GM18907 (cell line): ENCODE measurements around the gene DHCR24.

Experiments
- ATAC-seq: cut with Tn5 transposase; IDR thresholded peaks from one replicate; pipeline ENCODE4 v1.9.1; 2021; ENCODE audit warnings: mild to moderate bottlenecking, moderate library complexity; ENCODE audit not compliant: unreplicated experiment

Gene DHCR24

DNA sequence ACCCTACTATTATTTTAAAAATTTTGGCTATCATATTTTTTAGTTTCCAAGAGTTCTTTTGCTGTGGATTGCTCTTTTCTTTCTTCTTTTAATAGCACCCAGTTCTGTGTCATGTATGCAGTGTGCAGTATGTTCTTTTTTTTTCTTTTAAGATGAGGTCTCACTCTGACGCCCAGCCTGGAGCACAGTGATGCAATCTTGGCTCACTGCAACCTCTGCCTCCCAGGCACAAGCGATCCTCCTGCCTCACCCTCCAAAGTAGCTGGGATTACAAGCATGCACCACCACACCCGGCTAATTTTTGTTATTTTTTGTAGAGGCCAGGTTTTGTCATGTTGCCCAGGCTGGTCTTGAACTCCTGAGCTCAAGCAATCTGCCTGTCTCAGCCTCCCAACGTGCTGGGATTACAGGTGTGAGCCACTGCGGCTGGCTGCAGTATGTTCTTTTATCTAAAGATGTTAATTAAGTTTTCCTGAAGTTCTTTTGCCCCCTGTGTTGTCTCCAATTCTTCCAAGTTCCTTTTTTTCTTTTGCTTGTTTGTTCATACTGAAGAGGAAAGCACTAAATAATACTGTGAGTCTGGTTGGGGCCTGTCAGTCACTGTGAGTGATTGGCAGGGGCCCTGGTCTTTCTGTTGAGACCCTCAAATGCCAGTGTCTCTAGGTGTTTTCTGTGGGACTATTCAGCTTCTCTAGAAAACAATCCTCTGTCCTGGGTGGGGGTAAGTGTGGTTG is 68.4 kb downstream of the DHCR24 start:
- ATAC-seq: no peak

DNA sequence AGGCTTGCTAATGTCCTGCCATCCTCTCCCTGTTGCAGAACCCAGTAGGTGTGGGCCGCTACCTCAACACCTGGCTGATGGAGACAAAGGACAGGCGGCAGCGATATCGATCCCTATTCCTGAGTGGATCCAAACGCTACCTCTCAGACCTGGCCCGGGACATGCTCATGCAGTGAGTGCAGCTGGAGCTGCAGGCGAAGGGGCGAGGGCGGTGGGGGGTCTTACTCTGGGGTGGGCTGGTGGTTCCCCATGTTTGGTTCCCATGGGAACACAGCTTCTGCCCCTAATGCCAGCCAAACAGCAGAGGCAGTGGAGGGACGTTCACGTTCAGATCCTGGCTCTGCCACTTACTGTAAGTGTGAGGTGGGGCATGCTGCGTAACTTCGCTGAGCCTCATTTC is 70.0 kb downstream of the DHCR24 start:
- ATAC-seq: no peak

DNA sequence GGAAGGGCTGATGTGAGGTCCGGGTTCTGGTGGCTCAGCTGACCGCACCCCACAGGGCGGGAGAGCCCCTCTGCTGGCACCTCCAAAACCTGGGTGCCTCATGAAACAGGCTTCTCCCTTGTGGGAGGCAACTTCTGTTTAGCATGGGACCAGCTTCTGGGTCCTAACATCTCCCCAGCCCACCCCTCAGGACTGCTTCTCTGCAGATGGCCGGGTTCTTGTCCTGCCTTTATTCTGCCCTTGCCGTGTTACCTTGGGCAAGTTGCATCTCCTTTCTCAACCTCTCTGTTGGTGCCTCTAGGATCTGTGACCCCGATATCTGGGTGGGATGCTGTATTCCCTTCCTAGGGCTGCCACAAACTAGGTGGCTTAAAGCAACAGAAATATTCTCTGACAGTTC is 70.9 kb downstream of the DHCR24 start:
- ATAC-seq: no peak

DNA sequence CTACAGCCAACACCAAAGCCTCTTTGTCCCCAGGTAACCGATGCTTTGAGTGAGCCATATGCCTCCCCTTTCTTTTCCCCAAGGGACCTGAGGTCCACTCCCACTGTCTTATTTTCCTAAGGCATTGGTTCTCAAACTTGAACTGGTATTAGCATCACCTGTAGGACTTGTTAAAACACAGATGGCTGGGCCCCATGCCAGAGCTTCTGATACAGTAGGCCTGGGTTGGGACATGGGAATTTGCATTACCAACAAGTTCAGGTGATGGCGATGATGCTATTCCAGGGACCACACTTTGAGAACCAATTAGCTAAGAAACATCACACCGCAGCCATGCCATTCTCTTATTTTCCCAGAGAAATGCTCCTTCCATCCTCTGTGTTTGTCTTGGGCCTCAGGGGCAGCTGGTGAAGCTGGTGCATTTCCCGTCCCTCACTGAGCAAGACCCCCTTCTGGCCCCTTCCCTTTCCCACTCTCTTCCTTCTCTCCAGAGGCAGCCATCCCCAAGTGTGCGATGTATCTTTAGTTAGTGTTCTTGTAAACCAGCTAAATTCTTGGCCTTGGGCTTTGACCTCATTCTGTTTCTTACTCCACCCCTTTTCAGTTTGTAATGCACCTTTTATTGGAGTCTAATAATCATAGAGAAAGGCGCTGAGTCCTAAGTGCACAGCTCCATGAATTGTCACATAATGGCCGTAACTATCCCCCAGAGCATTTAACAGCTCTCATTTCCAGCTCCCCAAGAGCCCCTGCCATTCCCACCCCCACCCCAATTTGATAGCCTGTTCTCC is 71.7 kb downstream of the DHCR24 start:
- no peak for ATAC-seq

DNA sequence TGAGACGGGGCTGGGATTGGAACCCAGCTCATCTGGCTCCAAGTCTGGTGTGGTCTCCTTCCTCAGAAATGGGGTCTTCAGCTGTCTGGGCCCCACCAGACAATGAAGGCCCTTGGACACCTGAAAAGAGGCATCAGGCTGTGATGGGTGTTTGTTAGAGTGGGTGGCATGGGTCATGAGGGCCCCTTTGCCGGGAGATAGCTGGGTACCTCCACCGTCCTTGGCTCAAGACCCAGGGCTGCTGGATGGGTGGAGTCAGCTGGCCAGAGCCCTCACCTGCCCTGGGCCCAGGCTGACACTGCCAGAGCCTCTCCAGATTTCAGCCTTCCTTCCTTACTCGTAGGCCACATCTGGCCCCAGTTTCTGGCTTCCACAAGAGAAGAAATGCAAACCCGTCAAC is 72.4 kb downstream of the DHCR24 start:
- no peak for ATAC-seq

DNA sequence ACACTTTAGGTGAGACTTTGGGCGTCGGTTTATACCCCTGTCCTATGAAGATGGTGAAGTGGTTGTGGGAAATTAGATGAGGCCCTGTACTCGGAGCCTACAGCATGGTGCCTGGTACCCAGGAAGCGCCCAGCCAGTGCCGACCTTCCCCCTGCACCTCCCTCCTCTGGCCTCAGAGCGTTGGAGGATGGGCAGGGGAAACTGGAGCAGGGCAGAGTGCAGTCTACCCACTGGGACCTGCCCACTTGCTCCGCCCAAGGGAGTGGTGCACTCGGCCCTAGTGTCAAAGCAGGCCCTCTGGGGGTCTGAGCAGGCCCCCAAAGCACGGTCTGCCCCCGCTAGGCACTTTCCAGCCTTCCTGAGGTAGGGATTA is 72.9 kb downstream of the DHCR24 start:
- ATAC-seq: no peak

DNA sequence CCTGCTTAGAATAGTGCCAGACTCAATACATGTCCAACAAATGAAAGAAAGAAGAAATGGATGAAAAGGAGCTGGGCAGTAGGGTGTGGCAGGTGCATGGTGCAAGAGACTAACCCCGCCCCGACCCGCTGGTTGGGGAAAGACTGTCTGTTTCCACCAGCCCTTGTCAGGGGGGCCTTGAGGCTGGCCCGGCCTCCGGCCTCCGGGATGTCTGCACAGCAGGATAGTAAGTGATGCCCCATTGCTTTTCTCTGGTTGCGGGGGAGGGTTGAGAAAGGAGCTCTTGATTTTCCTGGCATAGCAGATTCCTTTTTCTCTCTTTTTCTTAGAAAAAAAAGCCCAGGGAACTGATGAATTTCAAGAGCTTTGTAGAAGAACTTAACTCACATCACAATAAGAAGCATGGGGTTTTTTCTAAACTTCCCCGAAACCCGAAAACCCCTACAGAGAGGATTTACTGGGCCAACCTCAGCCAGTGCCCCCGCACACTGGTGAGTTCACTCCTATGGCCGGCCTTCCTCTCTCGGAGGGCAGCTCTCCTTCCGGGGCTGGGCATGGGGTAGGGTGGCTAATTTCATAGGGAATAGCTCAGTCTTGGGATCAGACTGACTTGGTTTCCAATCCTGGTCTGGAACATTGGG is 73.4 kb downstream of the DHCR24 start:
- no peak for ATAC-seq

DNA sequence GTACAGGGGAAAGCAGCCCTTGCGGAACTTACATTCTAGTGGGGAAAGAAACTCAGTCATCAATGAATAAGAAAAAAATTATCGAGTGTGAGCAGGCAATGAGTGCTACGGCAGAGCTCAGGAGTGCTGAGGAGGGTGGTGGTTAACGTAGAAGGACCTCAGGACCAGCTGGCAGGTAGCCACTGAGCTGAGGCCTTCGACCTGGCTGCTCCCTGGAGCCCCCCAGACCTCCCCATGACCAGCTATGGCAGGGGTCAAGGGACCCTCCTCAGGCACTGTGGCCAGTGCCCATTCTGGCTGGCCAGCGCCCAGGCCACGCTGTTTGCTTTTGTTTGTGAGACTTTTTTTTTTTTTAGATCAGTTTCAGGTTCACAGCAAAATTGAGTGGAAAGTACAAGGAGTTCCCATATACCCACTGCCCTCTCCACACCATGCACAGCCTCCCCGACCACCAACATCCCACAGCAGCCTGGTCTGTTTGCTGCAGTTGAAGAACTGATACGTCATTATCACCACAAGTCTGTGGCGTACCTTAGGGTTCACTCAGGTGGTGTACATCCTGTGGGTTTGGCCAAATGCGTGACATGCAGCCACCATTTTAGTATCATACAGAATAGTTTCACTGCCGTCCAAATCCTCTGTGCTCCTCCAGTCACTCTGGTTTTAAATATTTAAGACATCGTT is 74.1 kb downstream of the DHCR24 start:
- no peak for ATAC-seq

DNA sequence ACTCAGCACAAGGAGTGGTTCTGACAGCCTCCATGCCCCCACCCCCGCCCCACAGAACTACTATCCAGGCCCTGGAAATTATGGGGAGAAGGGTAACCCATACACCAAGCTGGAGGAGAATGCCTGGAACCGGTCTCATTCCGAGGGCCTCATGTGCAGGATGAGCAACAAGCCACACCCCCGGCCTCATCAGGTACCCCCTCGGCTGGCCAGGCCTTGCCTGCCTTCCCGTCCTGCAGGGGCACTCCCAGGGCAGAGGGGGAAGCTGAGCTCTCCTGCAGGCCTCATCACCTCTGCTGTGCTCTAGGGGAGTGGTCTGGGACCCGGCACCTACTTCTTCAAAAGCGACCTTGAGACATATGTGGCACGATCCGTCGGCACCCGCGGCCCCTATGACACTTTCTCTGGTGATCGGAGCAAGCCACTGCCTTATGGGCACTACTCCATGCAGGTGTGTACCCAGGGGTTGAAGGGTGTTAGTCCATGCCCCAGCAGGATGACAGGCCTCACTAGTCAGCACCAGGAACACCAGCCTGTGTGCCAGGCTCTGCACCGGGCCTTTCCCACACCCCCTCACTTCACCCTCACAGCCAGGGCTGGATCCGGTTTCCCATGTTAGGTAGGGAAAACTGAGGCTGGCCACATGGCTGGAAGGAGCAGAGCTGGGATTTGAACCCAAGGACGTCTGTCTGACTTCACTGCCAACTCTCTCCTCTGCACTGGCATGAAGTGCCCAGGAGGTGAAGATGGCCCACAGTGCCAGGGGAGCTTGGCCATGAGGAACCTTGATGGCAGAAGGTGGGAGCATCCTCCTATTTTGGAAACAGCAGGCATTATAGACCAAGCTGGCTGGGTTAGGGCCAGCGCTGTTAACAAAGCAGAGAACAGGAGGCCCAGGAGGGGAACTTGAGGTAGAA is 75.0 kb downstream of the DHCR24 start:
- no peak for ATAC-seq

DNA sequence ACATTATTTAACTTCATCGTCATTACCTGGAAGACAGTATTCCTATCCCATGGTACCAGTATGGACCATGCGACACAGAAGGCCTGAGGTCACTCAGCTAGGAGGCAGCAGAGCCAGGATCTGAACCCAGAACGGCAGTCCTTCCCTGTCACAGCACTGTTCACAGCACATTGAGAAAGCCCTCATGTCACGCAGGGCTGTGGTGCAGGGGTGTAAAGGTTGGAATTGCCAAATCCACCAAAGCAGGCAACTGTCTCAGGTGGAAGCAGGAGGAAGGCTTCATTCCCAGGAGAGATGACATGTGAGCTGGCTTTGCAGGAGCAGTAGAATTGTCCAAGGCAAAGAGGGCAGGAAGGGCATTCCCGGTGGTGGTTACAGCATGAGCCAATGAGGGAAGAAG is 75.9 kb downstream of the DHCR24 start:
- ATAC-seq: no peak

DNA sequence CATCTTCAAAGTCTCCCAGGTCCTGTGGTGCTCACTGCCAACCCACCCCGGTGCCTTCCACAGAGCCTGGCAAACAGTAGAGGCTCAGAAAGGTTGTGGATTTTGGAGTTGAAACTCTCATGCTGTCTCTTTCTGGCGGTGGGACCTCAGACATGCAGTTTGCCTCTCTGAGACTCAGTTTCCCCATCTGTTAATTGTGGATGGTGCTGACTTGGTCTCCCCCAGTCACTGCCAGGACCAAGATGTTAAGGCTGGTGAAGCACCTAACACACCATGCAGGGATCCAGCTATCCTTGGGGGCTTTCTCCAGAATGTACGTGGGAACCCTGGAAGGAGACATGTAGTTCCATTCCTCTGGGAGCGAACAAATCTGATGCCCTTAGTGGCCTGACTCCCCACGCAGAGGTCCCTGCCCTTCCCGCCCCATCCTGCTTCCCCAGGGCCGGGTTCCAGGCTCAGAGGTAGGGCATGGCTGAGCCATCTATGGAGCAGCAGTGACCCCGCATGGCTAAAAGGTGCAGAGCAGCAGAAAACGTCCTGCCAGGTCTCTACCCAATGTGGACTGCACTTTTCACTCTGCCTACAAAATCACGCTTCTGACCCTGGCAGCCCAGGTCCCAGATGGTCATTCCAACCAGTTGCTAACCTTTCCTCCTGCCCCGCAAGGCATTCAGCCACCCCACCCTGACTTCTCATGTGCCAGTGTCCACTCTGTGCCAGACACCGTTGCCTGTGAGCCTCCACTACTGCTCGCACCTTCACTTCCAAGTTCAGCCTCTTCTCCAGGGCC is 76.6 kb downstream of the DHCR24 start:
- ATAC-seq: peak; percentile 81

DNA sequence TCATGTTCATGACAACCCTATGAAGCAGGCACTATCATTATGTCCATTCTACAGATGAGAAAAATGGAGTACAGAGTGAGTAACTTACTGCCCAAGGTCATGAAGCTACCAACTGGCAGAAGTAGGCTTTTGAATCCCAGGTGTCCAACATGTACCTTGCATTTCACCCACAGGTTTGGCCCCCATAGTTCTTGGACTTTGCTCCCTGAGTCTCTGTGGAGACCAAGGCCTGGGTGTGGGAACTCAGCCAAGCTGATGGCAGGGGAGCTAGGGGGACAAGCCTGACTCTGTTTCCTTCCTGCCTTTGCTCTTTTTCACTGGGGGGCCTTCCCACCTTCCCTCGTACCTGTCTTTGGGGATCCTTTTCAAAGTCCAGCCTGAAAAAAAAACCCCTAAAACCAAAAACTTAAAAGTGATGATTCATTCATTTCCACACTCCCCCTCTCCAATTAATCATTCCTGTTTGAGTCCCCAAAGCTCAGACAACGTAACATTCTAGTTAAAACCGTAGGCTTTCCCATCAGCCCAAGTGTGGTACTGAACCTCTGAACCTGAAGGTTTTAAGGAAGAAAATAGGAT is 77.4 kb downstream of the DHCR24 start:
- ATAC-seq: no peak

DNA sequence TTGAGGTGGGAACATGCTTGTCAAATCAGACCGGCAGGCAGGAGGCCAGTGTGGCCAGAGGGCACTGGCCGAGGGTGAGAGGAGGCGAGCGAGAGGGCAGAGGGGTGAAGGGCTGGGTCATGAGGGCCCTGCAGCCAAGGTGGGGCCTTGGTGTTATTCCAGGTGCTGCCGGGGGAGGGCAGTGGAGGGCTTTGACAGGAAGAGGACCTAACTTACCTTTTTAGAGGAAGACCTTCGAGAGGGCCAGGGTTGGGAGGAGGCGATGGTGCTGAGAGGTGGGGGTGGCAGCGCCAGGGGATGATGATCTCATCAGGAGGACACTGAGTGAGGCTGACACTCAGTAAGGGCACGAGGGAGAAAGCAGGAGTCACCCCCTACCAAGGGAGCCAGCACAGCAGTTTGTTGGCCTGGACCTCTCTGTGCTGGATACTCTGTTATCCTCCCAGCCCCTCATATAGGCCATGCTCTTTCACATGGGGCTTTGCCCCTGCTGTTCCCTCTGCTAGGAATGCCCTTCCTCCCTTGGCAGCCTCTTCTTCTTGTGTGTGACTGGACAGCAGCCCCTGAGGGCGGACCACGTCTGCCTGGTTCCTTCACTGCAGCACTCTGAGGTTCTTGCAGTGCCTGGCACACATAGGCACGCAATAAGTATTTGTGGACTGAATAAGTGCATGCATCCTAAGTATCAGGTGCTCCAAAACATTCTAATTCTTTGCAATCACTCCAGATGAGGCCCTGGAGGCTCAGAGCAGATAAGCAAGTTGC is 78.4 kb downstream of the DHCR24 start:
- ATAC-seq: no peak

DNA sequence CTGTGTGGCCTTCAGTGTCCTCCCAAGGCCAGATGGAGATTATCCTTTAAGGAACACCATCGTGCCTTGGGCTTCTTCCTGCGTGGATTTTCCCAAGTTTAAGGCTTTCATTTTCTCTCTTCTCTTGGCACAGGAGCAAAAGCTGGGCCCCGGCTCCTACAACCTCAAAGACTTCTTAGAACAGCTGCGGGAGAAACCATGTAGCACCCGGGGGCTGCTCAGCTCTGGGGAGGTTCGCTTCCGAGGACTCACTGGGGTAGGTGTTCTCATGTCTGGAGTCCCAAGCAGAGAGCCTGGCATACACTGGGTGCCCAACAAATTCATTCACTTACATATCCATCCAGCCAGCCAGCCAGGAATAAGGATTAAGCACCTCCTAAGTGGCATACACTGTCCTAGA is 79.2 kb downstream of the DHCR24 start:
- no peak for ATAC-seq

DNA sequence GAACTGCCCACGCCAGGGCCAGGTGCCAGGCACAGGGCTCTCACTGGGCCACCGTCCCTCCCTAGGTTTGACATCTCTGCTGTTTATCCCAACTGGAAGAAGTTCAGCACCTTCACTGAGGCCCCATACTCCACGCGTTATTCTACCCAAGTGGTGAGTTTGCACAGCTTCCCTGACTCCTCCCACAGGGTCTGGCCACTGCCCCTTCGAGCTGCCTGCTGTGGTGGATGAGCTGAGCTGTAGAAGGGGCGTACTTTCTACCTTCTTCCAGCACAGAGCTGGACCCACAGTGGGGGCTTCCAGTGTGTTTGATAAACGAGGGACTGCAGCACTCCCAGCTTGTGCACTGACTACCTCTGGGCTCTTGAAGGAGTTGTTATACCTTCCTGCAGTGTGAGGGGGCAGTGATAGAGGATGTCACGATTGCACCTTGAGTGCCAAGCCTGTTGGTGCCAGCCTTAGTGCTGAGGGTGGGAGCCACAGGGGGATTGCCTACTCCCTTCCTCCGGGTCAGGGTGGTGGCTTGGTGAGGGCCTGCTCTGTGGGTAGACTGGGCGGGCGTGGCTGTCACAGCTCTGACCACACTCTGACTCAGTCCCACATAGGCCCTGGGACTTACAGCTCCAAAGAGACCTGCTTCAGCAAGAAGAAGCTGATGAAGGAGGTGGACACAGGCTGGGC is 79.9 kb downstream of the DHCR24 start:
- ATAC-seq: no peak

DNA sequence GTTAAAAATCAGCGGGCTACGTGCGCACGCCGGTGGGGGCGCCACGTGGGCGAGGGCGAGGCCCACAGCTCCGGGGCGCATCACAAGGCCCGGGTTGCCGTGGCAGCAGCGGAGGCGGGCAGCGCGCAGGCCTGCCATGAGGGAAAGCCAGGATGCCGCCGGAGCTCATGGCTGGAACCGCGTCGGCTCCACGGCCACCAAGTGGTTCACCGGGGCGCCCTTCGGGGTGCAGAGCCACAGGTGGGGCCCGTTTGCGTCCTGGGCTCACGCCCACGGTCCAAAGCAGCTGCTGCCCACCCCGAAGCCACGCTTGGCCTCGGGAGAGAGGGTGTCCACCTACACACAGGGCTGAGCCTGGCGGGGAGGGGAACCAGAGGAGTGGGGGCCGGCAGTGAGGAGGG is 81.0 kb downstream of the DHCR24 start:
- no peak for ATAC-seq

DNA sequence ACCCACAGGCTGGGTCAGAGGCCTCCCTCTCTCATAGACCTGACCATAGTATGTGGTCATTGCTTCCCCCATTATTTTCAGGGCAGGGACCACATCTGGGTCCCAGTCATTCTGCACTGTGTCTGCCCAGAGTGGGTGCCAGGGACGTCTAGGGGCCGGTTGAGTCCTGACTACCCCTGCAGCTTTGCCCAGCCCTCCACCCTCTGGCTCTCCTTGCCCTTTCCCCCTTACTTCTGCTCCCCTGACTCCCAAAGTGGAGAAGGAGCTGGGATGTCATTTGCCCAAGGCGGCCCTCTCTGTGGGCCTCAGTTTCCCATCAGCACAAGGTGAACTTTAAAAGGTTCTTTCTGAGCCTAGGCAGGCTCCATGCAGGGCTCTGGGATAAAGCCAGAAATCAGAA is 81.5 kb downstream of the DHCR24 start:
- no peak for ATAC-seq
